H9 (cell line): Measurements from ENCODE around the gene HTATIP2. TPM values are rescaled to one million over a fixed set of nuclear protein-coding genes. Genes with fewer than 3 reads are reported as not detected.

Source experiments
- DNase-seq: peaks from one replicate; pipeline ENCODE4 v3.0.0-alpha.2; 2017
- H2AFZ ChIP-seq: one replicate; pipeline ENCODE4 v1.6.1; 2013; ENCODE audit warnings: mild to moderate bottlenecking, low read length, control low read depth, moderate library complexity
- H2AK5ac ChIP-seq: 2 replicates; pipeline ENCODE4 v1.6.1; 2013; ENCODE audit warnings: low read length, control low read depth, mixed read lengths; ENCODE audit not compliant: insufficient read length
- H2BK120ac ChIP-seq: one replicate; pipeline ENCODE4 v1.6.1; 2013; ENCODE audit warnings: low read depth, mild to moderate bottlenecking, low read length, control low read depth, inconsistent platforms; ENCODE audit not compliant: poor library complexity, severe bottlenecking
- H2BK12ac ChIP-seq: 2 replicates; pipeline ENCODE4 v1.6.1; 2013; ENCODE audit warnings: low read length, control low read depth, mixed read lengths, low read depth; ENCODE audit not compliant: insufficient read length
- H2BK15ac ChIP-seq: 2 replicates; pipeline ENCODE4 v1.6.1; 2013; ENCODE audit warnings: low read depth, low read length, control low read depth
- H2BK20ac ChIP-seq: one replicate; pipeline ENCODE4 v1.6.1; 2013; ENCODE audit warnings: low read depth, mild to moderate bottlenecking, low read length, control low read depth, inconsistent platforms; ENCODE audit not compliant: poor library complexity, severe bottlenecking
- H2BK5ac ChIP-seq: 2 replicates; pipeline ENCODE4 v1.6.1; 2013; ENCODE audit warnings: low read length, control low read depth, mixed read lengths; ENCODE audit not compliant: insufficient read length
- H3K14ac ChIP-seq: 2 replicates; pipeline ENCODE4 v1.6.1; 2013; ENCODE audit warnings: low read length, control low read depth; ENCODE audit not compliant: insufficient read depth
- H3K18ac ChIP-seq: 2 replicates; pipeline ENCODE4 v1.6.1; 2013; ENCODE audit warnings: low read depth, mild to moderate bottlenecking, mixed read lengths, low read length, control low read depth; ENCODE audit not compliant: insufficient read length
- H3K23ac ChIP-seq: 2 replicates; pipeline ENCODE4 v1.6.1; 2013; ENCODE audit warnings: low read length, control low read depth, mixed read lengths, low read depth; ENCODE audit not compliant: insufficient read length
- H3K23me2 ChIP-seq: 2 replicates; pipeline ENCODE4 v1.6.1; 2013; ENCODE audit warnings: low read depth, mild to moderate bottlenecking, mixed read lengths, low read length, control low read depth; ENCODE audit not compliant: insufficient read length, poor library complexity, severe bottlenecking
- H3K27ac ChIP-seq: 2 replicates; pipeline ENCODE4 v1.5.1; 2013; ENCODE audit warnings: low read length, control low read depth, mixed read lengths, low read depth; ENCODE audit not compliant: insufficient read length
- H3K27me3 ChIP-seq: 2 replicates; pipeline ENCODE4 v1.6.1; 2013; ENCODE audit warnings: low read length, control low read depth, inconsistent platforms; ENCODE audit not compliant: insufficient read depth
- H3K4ac ChIP-seq: 2 replicates; pipeline ENCODE4 v1.6.1; 2013; ENCODE audit warnings: low read depth, mild to moderate bottlenecking, control low read depth, inconsistent platforms, low read length, moderate library complexity
- H3K4me1 ChIP-seq: 2 replicates; pipeline ENCODE4 v1.6.1; 2013; ENCODE audit warnings: low read length, control low read depth, inconsistent platforms; ENCODE audit not compliant: insufficient read depth
- H3K4me2 ChIP-seq: 2 replicates; pipeline ENCODE4 v1.6.1; 2013; ENCODE audit warnings: low read length, control low read depth, mixed read lengths; ENCODE audit not compliant: insufficient read length, insufficient read depth
- H3K56ac ChIP-seq: 2 replicates; pipeline ENCODE4 v1.6.1; 2013; ENCODE audit warnings: low read depth, mild to moderate bottlenecking, mixed read lengths, low read length, control low read depth; ENCODE audit not compliant: insufficient read length
- H3K79me1 ChIP-seq: 2 replicates; pipeline ENCODE4 v1.6.1; 2013; ENCODE audit warnings: low read depth, mild to moderate bottlenecking, moderate library complexity, low read length, control low read depth, inconsistent platforms; ENCODE audit not compliant: insufficient read depth, poor library complexity, severe bottlenecking
- H3K79me2 ChIP-seq: 2 replicates; pipeline ENCODE4 v1.6.1; 2013; ENCODE audit warnings: low read length, control low read depth, inconsistent platforms; ENCODE audit not compliant: insufficient read depth
- H3K9ac ChIP-seq: 2 replicates; pipeline ENCODE4 v1.6.1; 2013; ENCODE audit warnings: low read length, control low read depth, mixed read lengths; ENCODE audit not compliant: insufficient read length; ENCODE audit errors: extremely low read depth
- H3K9me3 ChIP-seq: one replicate; pipeline ENCODE4 v1.6.1; 2013; ENCODE audit warnings: low read depth, low read length, inconsistent platforms; ENCODE audit not compliant: control insufficient read depth
- H3T11ph ChIP-seq: one replicate; pipeline ENCODE4 v1.6.1; 2013; ENCODE audit warnings: mild to moderate bottlenecking, low read length, control low read depth, inconsistent platforms
- H4K20me1 ChIP-seq: one replicate; pipeline ENCODE4 v1.6.1; 2013; ENCODE audit not compliant: control insufficient read depth, insufficient read length, insufficient read depth
- H4K5ac ChIP-seq: 2 replicates; pipeline ENCODE4 v1.6.1; 2013; ENCODE audit warnings: low read depth, mild to moderate bottlenecking, mixed read lengths, low read length, control low read depth; ENCODE audit not compliant: insufficient read length
- H4K8ac ChIP-seq: replicated peaks from 2 replicates; pipeline ENCODE4 v1.6.1; 2013; ENCODE audit warnings: low read length, control low read depth, mixed read lengths, low read depth; ENCODE audit not compliant: insufficient read length
- H4K91ac ChIP-seq: 2 replicates; pipeline ENCODE4 v1.6.1; 2013; ENCODE audit warnings: low read depth, mild to moderate bottlenecking, moderate library complexity, mixed read lengths, low read length, control low read depth; ENCODE audit not compliant: insufficient read length
- H3K27ac Mint-ChIP-seq, 3 experiments: 2 replicates in 2 of 3; 3 replicates in 1 of 3; pipeline ENCODE4 v1.8.0; 2020 to 2021; ENCODE audit warnings: mixed read lengths in 3 of 3, mild to moderate bottlenecking in 1 of 3, moderate library complexity in 1 of 3
- H3K27me3 Mint-ChIP-seq: 2 replicates; pipeline ENCODE4 v1.8.0; 2021; ENCODE audit warnings: low read depth, mild to moderate bottlenecking, moderate library complexity, mixed read lengths
- H3K36me3 Mint-ChIP-seq, 3 experiments: 2 replicates in 2 of 3; 3 replicates in 1 of 3; pipeline ENCODE4 v1.8.0; 2020 to 2021; ENCODE audit warnings: low read depth in 3 of 3, mixed read lengths in 3 of 3; ENCODE audit not compliant: insufficient read depth in 1 of 3
- H3K4me1 Mint-ChIP-seq, 2 experiments: 2 replicates each; pipeline ENCODE4 v1.8.0; 2020; ENCODE audit warnings: mixed read lengths in 2 of 2
- H3K4me3 Mint-ChIP-seq, 2 experiments: 2 replicates in 1 of 2; 3 replicates in 1 of 2; pipeline ENCODE4 v1.8.0; 2020 to 2021; ENCODE audit warnings: mild to moderate bottlenecking in 2 of 2, mixed read lengths in 2 of 2, moderate library complexity in 1 of 2
- H3K9me3 Mint-ChIP-seq, 2 experiments: 2 replicates in 1 of 2; 3 replicates in 1 of 2; pipeline ENCODE4 v1.8.0; 2020; ENCODE audit warnings: mild to moderate bottlenecking in 2 of 2, mixed read lengths in 2 of 2, moderate library complexity in 1 of 2
- WGBS: extraction: QIAGEN DNeasy Blood & Tissue Kit; methylation state at CpG from one replicate; pipeline ENCODE4 v1.1.7; 2013; ENCODE audit warnings: missing lambda C conversion rate, low lambda C conversion rate, mixed read lengths; ENCODE audit not compliant: insufficient read length; ENCODE audit errors: extremely low coverage; 5-methylcytosine and 5-hydroxymethylcytosine counted together
- total RNA-seq: library from RNA; stranded (reverse); gene quantifications from 2 replicates; pipeline ENCODE4 v1.2.1, GENCODE V29; 2021
- TF ChIP-seq, protein P1 (sequence below): fragments of 200-600 bp; sonication (generic); conservative IDR thresholded peaks from 3 replicates; pipeline ENCODE4 v1.8.0; 2021; ENCODE audit warnings: antibody characterized with exemption, mild to moderate bottlenecking

The HTATIP2 gene
- total RNA-seq, 1 experiment from 2014 or later: 32.8 TPM

DNA sequence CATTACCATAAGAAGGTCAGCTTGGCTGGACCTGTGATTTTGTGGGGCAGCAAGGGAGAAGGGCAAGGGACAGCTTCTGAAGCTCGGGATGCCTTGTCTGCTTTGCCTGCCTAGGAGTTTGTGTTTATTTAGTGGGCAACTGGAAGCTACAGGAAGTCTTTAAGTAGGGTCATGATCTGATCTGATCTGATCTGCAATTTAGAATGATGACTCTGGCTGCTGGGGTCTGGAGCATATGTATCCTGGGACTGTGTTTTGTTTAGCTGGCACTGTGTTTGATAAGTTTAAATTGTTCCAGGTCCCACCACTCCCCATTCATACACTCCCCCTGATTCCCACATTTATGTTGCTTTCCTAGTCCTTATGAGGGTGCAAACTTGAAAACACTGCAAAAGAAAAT lies 47.7 kb upstream of the HTATIP2 start:
- Histone ChIP-seq H2BK120ac (no peak overlapping the region), H3K79me1 (no peaks in the 10 kb centered on the region), H3K4me2 (no peak overlapping the region), H3K23me2 (no peaks in the 10 kb centered on the region), H2AK5ac (no peak overlapping the region), H4K8ac (no peak overlapping the region), H3K9me3 (no peaks in the 10 kb centered on the region), H3K14ac (no peak overlapping the region), H4K5ac (no peak overlapping the region), H2AFZ (no peak overlapping the region), H3T11ph (no peak overlapping the region), H4K91ac (no peak overlapping the region), H3K27ac (no peak overlapping the region), H3K56ac (no peak overlapping the region), H3K27me3 (no peaks in the 10 kb centered on the region), H4K20me1 (no peaks in the 10 kb centered on the region), H2BK5ac (no peak overlapping the region), H3K23ac (no peak overlapping the region), H3K9ac (no peak overlapping the region), H3K4me1 (no peaks in the 10 kb centered on the region), H3K18ac (no peak overlapping the region), H2BK12ac (no peak overlapping the region), H2BK15ac (no peak overlapping the region), H3K4ac (no peak overlapping the region), H3K79me2 (no peaks in the 10 kb centered on the region), H2BK20ac (no peak overlapping the region)
- TF ChIP-seq, protein P1, sequence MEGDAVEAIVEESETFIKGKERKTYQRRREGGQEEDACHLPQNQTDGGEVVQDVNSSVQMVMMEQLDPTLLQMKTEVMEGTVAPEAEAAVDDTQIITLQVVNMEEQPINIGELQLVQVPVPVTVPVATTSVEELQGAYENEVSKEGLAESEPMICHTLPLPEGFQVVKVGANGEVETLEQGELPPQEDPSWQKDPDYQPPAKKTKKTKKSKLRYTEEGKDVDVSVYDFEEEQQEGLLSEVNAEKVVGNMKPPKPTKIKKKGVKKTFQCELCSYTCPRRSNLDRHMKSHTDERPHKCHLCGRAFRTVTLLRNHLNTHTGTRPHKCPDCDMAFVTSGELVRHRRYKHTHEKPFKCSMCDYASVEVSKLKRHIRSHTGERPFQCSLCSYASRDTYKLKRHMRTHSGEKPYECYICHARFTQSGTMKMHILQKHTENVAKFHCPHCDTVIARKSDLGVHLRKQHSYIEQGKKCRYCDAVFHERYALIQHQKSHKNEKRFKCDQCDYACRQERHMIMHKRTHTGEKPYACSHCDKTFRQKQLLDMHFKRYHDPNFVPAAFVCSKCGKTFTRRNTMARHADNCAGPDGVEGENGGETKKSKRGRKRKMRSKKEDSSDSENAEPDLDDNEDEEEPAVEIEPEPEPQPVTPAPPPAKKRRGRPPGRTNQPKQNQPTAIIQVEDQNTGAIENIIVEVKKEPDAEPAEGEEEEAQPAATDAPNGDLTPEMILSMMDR: no peak
- no peak overlapping the region for H3K4me3 Mint-ChIP-seq
- DNase-seq: no peak
- H3K27me3 Mint-ChIP-seq: peaks cover 2% of the 10 kb centered on the region; the same call in 1 of the 2 replicates
- WGBS: no CpG with 5 or more reads among the region's 1 CpG
- H3K36me3 Mint-ChIP-seq: no peaks in the 10 kb centered on the region
- H3K27ac Mint-ChIP-seq: no peak overlapping the region; a peak in 1 of 7 replicates
- H3K4me1 Mint-ChIP-seq: peaks cover 10 to 16% of the 10 kb centered on the region in 2 experiments
- H3K9me3 Mint-ChIP-seq: no peaks in the 10 kb centered on the region
